ENCODE data around the gene DACT1. TPM values are rescaled to one million over a fixed set of nuclear protein-coding genes. Genes with fewer than 3 reads are reported as not detected.
"Not testable (repeated sequence)": the region's sequence is repeated elsewhere in the genome, so short reads cannot be mapped to it uniquely, and the experiment has no call there.

DACT1 gene, protein sequence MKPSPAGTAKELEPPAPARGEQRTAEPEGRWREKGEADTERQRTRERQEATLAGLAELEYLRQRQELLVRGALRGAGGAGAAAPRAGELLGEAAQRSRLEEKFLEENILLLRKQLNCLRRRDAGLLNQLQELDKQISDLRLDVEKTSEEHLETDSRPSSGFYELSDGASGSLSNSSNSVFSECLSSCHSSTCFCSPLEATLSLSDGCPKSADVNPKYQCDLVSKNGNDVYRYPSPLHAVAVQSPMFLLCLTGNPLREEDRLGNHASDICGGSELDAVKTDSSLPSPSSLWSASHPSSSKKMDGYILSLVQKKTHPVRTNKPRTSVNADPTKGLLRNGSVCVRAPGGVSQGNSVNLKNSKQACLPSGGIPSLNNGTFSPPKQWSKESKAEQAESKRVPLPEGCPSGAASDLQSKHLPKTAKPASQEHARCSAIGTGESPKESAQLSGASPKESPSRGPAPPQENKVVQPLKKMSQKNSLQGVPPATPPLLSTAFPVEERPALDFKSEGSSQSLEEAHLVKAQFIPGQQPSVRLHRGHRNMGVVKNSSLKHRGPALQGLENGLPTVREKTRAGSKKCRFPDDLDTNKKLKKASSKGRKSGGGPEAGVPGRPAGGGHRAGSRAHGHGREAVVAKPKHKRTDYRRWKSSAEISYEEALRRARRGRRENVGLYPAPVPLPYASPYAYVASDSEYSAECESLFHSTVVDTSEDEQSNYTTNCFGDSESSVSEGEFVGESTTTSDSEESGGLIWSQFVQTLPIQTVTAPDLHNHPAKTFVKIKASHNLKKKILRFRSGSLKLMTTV
- not detected in 2 replicates for total RNA-seq (2014; rRNA removed; shearing (Covaris generic))
- total RNA-seq (2022) = not detected in 2 replicates
- not detected for Bru-seq, nascent RNA
- not detected for BruChase-seq, experiment 1, labeled RNA remaining after a 6-hour chase
- BruChase-seq, experiment 2, labeled RNA remaining after a 2-hour chase = not detected
- long read RNA-seq = 0 reads

DNA sequence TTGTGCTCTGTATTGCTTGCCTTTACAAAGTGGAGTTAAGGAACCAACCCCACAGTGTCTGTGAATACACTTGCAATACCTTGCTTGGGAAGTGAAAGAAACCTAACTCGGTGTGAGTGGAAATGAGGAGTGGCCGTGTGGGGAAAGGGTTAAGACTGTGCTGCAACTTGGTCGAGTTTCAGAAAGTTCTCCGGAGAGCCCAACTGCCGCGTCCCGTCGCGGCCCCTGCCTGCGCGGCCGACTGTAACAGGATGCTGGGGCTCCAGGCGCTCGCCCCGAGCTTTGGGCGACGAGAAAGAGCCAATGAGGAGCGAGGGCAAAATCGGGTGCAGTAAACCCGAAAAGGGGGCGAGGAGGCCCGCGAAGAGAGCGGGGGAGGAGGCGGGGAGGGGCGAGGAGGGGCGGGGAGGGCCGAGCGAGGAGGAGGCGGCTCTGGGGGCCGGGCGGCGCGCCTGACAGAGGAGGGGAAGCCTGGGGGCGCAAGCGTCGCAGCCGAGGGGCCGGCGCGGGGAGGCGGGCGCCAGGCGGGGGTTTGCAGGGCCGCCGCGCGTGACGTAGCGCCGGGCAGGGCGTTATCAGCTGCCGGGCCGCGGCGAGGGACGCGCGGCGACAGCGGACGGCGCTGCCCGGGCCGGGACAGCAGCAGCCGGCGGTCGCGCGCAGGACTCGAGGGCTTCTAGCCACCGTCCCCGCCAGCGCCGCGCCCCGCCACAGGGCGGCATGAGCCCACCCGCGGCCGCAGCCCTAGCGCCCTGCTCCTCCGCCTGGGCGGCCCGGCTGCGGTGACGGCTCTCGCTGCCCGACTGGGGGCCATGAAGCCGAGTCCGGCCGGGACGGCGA, at the start of gene DACT1:
Gene DACT1 (plus strand): TSS at position 572 of the 840 bp plus-strand sequence. CDS start 241 bp downstream, at position 813.
- no TSS peak for BruUV-seq (replicated peaks)
- no peaks in the 10 kb centered on the region for H3K4me1 ChIP-seq (ENCODE audit: insufficient read depth, low read length, poor library complexity, severe bottlenecking)
- no peak within 1 kb of the TSS for H3K27ac ChIP-seq (ENCODE audit: low read depth, low read length, poor library complexity, severe bottlenecking)
- H3K9me3 ChIP-seq (ENCODE audit: low read length) = no peaks in the 10 kb centered on the region
- no peak within 1 kb of the TSS for H2AFZ ChIP-seq (ENCODE audit: low read length)
- CTCF ChIA-PET (ENCODE audit: unreplicated experiment) = interaction anchor here (0.6 kb wide), 1 partner anchor 19 kb away, joined by 10 read pairs; no protein-coding TSS in a partner anchor
- no peaks in the 10 kb centered on the region for H3K36me3 ChIP-seq (ENCODE audit: insufficient read depth, low read length)
- no peaks in the 10 kb centered on the region for H3K79me2 ChIP-seq (ENCODE audit: insufficient read depth, low read depth, low read length)
- no peak within 1 kb of the TSS for H3K4me3 ChIP-seq (ENCODE audit: low read depth, low read length, poor library complexity, severe bottlenecking)
- TF ChIP-seq EZH2phosphoT487 (IDR thresholded peaks at IDR 0.05; ENCODE audit: borderline replicate concordance, low read depth, low read length) = no peak
- TF ChIP-seq, protein P1, sequence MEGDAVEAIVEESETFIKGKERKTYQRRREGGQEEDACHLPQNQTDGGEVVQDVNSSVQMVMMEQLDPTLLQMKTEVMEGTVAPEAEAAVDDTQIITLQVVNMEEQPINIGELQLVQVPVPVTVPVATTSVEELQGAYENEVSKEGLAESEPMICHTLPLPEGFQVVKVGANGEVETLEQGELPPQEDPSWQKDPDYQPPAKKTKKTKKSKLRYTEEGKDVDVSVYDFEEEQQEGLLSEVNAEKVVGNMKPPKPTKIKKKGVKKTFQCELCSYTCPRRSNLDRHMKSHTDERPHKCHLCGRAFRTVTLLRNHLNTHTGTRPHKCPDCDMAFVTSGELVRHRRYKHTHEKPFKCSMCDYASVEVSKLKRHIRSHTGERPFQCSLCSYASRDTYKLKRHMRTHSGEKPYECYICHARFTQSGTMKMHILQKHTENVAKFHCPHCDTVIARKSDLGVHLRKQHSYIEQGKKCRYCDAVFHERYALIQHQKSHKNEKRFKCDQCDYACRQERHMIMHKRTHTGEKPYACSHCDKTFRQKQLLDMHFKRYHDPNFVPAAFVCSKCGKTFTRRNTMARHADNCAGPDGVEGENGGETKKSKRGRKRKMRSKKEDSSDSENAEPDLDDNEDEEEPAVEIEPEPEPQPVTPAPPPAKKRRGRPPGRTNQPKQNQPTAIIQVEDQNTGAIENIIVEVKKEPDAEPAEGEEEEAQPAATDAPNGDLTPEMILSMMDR (conservative IDR thresholded peaks at IDR 0.05; ENCODE audit: low read length) = no peak
- H4K20me1 ChIP-seq (ENCODE audit: insufficient read depth, low read length) = no peaks in the 10 kb centered on the region
- POLR2A ChIA-PET = no interaction called here
- DNase-seq (ENCODE audit: low spot score) = no peak
- H3K9me2 ChIP-seq (ENCODE audit: insufficient read depth, low read length) = no peaks in the 10 kb centered on the region
- no peak within 1 kb of the TSS for H3K4me2 ChIP-seq (ENCODE audit: low read length)
- intact Hi-C loops (cut with micrococcal nuclease; ENCODE audit: unreplicated experiment) = no loop called here

DNA sequence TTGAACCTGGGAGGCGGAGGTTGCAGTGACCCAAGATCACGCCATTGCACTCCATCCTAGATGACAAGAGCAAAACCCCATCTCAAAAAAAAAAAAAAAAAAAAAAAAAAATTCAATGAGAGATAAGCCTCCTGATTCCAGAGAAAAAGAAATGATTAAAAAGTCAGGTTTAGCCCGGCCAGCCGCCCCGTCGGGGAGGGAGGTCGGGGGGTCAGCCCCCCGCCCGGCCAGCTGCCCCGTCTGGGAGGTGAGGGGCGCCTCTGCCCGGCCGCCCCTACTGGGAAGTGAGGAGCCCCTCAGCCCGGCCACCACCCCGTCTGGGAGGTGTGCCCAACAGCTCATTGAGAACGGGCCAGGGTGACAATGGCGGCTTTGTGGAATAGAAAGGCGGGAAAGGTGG, 49.4 kb upstream of the DACT1 start:
- intact Hi-C loops (cut with micrococcal nuclease; ENCODE audit: unreplicated experiment); H3K4me3 ChIP-seq (ENCODE audit: low read depth, low read length, poor library complexity, severe bottlenecking); BruUV-seq (replicated peaks); H3K4me1 ChIP-seq (ENCODE audit: insufficient read depth, low read length, poor library complexity, severe bottlenecking); H3K36me3 ChIP-seq (ENCODE audit: insufficient read depth, low read length); H2AFZ ChIP-seq (ENCODE audit: low read length); H3K27ac ChIP-seq (ENCODE audit: low read depth, low read length, poor library complexity, severe bottlenecking); POLR2A ChIA-PET; H3K4me2 ChIP-seq (ENCODE audit: low read length); H3K9me2 ChIP-seq (ENCODE audit: insufficient read depth, low read length); DNase-seq (ENCODE audit: low spot score); H4K20me1 ChIP-seq (ENCODE audit: insufficient read depth, low read length); H3K9me3 ChIP-seq (ENCODE audit: low read length); CTCF ChIA-PET (ENCODE audit: unreplicated experiment); H3K79me2 ChIP-seq (ENCODE audit: insufficient read depth, low read depth, low read length): not testable (repeated sequence)

DNA sequence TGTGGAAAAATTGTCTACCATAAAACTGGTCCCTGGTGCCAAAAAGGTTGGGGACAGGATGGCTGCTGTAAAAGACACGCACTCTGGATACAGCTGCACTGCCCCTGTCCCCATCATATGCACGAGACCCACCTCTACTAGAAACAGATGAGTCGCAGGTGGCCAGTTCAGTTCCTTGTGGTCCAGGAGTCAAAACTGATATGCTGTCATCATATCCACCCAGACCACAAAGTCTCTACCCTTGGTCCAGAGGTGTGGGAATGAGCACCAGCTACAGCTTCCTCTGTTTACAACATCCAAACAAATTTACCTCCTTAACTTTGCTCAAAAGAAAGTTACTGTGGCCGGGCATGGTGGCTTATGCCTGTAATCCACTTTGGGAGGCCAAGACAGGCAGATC, 43.8 kb upstream of the DACT1 start:
- H3K4me1 ChIP-seq (ENCODE audit: insufficient read depth, low read length, poor library complexity, severe bottlenecking) = no peaks in the 10 kb centered on the region
- no peak overlapping the region for H3K27ac ChIP-seq (ENCODE audit: low read depth, low read length, poor library complexity, severe bottlenecking)
- H3K9me2 ChIP-seq (ENCODE audit: insufficient read depth, low read length) = no peaks in the 10 kb centered on the region
- intact Hi-C loops (cut with micrococcal nuclease; ENCODE audit: unreplicated experiment) = no loop called here
- H3K79me2 ChIP-seq (ENCODE audit: insufficient read depth, low read depth, low read length) = no peaks in the 10 kb centered on the region
- H3K4me2 ChIP-seq (ENCODE audit: low read length) = no peak overlapping the region
- TF ChIP-seq, protein P1 (conservative IDR thresholded peaks at IDR 0.05; ENCODE audit: low read length) = no peak
- no peak for TF ChIP-seq EZH2phosphoT487 (IDR thresholded peaks at IDR 0.05; ENCODE audit: borderline replicate concordance, low read depth, low read length)
- H2AFZ ChIP-seq (ENCODE audit: low read length) = no peak overlapping the region
- H3K9me3 ChIP-seq (ENCODE audit: low read length) = no peaks in the 10 kb centered on the region
- no peak overlapping the region for H3K4me3 ChIP-seq (ENCODE audit: low read depth, low read length, poor library complexity, severe bottlenecking)
- no TSS peak for BruUV-seq (replicated peaks)
- H4K20me1 ChIP-seq (ENCODE audit: insufficient read depth, low read length) = no peaks in the 10 kb centered on the region
- POLR2A ChIA-PET = no interaction called here
- no peak for DNase-seq (ENCODE audit: low spot score)
- CTCF ChIA-PET (ENCODE audit: unreplicated experiment) = no interaction called here
- no peaks in the 10 kb centered on the region for H3K36me3 ChIP-seq (ENCODE audit: insufficient read depth, low read length)

All from OCI-LY7 (cell line).